H1 (cell line): ENCODE data around the gene P2RY8. TPM values are rescaled to one million over a fixed set of nuclear protein-coding genes. Genes with fewer than 3 reads are reported as not detected.

Experiments used
- FOSL1 ChIP-seq: IDR thresholded peaks from 2 replicates; pipeline ENCODE4 v1.6.1; 2011; ENCODE audit warnings: mild to moderate bottlenecking, low read depth, low read length, moderate library complexity; ENCODE audit not compliant: insufficient read depth
- KDM4A ChIP-seq: IDR thresholded peaks from one replicate; pipeline ENCODE4 v1.7.1; 2012; ENCODE audit warnings: low read depth, mild to moderate bottlenecking, moderate library complexity, low read length, inconsistent platforms; ENCODE audit not compliant: severe bottlenecking
- RNF2 ChIP-seq: fragments of 200-900, 300-1000 bp; sonication (generic); IDR thresholded peaks from 2 replicates; pipeline ENCODE4 v1.7.1; 2016; ENCODE audit warnings: borderline replicate concordance, low read depth, mild to moderate bottlenecking, antibody characterized with exemption, low read length; ENCODE audit not compliant: poor library complexity, severe bottlenecking; ENCODE audit errors: missing control alignments
- SIN3A ChIP-seq, 2 experiments: IDR thresholded peaks in 1 of 2; conservative IDR thresholded peaks in 1 of 2; 2 replicates each; pipeline ENCODE4 v1.6.1; 2011 to 2012; ENCODE audit warnings: low read length in 2 of 2, improper control_type of control experiment in 1 of 2, low read depth in 1 of 2, mild to moderate bottlenecking in 1 of 2
- SIX5 ChIP-seq: IDR thresholded peaks from 2 replicates; pipeline ENCODE4 v1.6.1; 2011; ENCODE audit warnings: mild to moderate bottlenecking, low read depth, low read length
- TCF12 ChIP-seq: IDR thresholded peaks from 2 replicates; pipeline ENCODE4 v1.6.1; 2011; ENCODE audit warnings: low read depth, mild to moderate bottlenecking, low read length
- polyA plus RNA-seq, 7 experiments: library from polyadenylated mRNA; depleted of rRNA in 3 of 7; stranded (reverse) in 5 of 7; unstranded in 2 of 7; fragments of >200 nt in 5 of 7; fragments of 200-250 nt in 2 of 7; gene quantifications; 1 replicate in 5 of 7; 2 replicates in 1 of 7; 4 replicates in 1 of 7; pipeline versions ENCODE4 v1.2.1 to v1.2.3, GENCODE V29; 2011 to 2013; ENCODE audit warnings: missing spikeins in 2 of 7, mixed read lengths in 2 of 7
- total RNA-seq: library from RNA; stranded (reverse); fragmentation: NEBNext Ultra II Directional; extraction: Animal tissue kit (Norgen Biotek cat#: 25700); gene quantifications from 2 replicates; pipeline ENCODE4 v1.2.1, GENCODE V29; 2021

P2RY8 gene
- total and polyA plus RNA-seq, 2 of the 8 experiments (the other 6 are each of a cell fraction or from before 2014, with no cell fraction given), result 0.09 to 0.15 TPM

DNA sequence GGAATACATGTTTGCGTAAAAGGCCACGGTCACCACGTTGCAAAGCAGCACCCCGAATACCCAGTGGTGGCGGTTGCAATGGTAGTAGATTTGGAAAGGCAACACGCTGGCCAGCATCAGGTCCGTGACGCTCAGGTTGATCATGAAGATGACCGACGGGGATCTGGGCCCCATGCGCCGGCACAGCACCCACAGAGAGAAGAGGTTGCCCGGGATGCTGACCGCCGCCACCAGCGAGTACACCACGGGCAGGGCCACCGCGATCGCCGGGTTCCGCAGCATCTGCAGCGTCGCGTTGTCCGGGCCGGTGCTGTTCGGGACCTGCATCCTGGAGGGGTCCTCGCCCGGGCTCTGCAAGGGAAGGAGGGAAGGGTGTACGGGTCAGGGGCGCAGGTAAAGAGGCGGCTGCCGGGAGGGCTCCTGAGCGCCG lies 70.7 kb downstream of the P2RY8 start (continued):
- TF ChIP-seq KDM4A (no peak), TCF12 (no peak), RNF2 (no peak), FOSL1 (no peak), SIN3A (conservative IDR thresholded peaks at IDR 0.05 in 1 of 2, IDR thresholded peaks at IDR 0.05 in 1 of 2; ENCODE audit: low read depth in 1 of 2, low read length in 2 of 2) (no peak), SIX5 (no peak)
